GM21717 (cell line): ENCODE measurements around the gene EXOC6B.
"Not testable (repeated sequence)": the region's sequence is repeated elsewhere in the genome, so short reads cannot be mapped to it uniquely, and the experiment has no call there.

ENCODE experiments used
- ATAC-seq: cut with Tn5 transposase; IDR thresholded peaks from one replicate; pipeline ENCODE4 v1.9.1; 2021; ENCODE audit warnings: mild to moderate bottlenecking, moderate library complexity; ENCODE audit not compliant: unreplicated experiment

EXOC6B gene

DNA sequence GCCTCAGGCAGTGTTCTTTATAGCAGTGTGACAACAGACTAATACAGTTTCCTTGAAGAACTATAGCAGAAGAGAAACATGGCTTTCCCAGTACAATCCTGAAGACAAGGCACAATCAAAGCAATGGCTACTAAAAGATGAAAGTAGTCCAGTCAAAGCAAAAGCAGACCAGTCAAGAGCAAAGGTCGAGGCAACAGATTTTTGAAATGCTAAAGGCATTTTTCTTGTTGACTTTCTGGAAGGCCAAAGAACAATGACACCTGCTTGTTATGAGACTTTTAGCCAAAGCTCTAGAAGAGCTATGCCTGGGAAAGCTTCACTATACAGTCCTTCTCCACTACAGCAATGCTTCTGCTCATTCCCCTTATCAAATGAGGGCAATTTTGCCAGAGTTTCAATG lies 269.9 kb downstream of the EXOC6B start:
- no peak for ATAC-seq

DNA sequence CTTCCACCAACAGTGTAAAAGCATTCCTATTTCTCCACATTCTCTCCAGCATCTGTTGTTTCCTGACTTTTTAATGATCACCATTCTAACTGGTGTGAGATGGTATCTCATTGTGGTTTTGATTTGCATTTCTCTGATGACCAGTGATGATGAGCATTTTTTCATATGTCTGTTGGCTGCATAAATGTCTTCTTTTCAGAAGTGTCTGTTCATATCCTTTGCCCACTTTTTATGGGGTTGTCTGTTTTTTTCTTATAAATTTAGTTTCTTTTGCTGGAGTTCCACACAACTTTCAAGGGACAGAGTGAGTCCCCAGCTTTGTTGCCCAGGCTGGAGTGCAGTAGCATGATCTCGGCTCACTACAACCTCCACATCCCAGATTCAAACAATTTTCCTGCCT lies 270.5 kb downstream of the EXOC6B start:
- ATAC-seq = not testable (repeated sequence)

DNA sequence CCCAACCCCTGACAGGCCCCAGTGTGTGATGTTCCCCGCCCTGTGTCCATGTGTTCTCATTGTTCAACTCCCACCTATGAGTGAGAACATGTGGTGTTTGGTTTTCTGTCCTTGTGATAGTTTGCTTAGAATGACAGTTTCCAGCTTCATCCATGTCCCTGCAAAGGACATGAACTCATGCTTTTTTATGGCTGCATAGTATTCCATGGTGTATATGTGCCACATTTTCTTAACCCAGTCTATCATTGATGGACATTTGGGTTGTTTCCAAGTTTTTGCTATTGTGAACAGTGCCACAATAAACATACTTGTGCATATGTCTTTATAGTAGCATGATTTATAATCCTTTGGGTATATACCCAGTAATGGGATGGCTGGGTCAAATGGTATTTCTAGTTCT lies 270.9 kb downstream of the EXOC6B start:
- not testable (repeated sequence) for ATAC-seq

DNA sequence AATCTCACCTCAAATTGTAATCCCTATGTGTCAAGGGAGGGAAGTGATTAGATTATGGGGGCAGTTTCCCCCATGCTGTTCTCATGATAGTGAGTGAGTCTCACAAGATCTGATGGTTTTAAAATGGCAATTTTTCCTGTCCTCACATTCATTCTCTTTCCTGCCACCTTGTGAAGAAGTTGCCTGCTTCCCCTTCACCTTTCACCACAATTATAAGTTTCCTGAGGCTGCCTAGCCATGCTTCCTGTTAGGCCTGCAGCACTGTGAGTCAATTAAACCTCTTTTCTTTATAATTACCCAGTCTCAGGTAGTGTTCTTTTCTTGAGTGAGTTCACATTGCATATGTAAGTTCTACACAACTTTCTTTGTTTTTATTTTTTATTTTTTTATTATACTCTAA lies 271.5 kb downstream of the EXOC6B start:
- no peak for ATAC-seq

DNA sequence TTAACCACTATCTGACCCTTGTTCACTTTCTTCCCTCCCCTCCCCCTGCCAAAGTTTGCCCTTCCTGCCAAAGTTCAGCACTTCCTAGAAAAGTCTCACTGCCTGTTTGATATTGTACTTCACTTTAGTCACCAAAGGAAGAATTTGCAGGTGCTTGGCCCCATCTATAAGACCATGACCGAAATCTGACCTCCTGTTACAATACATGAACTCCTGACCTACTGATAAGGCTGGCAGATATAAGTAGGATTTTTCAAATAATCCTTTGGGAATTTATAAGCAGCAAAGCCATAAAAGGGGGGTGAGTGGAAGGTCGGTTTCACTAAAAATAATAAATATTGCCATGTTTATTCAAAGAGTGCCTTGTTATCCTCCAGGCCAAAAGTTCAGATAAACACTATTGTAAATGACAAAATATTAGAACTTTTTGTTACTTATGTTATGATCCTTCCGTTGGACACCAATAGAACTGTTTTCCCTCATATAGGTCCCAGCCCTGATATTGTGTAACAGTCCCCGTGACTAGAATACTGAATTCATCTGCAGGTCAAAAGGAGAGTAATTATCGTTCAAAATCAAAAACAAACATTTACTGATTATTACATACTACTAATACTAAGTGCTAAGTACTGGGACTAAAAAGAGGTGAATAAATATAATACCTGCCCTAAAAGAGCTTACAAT lies 277.6 kb downstream of the EXOC6B start:
- no peak for ATAC-seq

DNA sequence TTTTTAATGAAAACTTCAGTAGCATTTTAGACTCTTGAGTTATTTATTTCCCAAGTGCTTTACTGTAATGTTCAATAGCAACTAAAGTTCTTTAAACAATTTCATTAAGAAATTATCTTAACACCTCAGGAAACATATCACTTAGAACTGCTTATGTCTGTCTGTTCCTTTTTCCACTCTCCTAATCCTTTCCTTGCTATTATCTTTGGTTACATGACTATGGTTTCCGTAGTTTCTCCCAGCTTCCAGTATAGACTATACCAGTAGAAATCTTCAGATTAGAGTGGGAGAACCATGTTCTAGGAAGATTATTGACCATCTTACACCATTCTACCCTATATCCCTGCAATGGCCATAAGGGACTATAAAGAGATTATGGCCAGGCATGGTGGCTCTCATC lies 280.0 kb downstream of the EXOC6B start:
- no peak for ATAC-seq

DNA sequence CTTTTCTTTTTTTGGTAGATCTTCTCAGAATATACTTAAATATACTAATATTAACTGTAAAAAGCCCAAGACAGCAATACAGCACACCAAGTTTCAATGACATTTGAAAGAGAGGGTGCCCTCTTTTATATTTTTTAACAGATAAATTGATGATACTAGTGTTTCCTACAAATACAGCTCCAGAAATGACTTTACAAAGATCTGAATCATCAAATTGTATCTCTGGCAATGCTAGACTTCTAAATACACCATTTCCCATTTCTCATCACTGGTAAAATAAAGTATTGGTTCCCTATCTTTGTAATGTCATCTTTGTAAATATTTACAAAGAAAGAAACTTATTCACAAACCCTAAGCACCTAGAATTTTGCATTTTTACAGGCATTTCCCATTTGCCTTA lies 281.3 kb downstream of the EXOC6B start:
- ATAC-seq = no peak

DNA sequence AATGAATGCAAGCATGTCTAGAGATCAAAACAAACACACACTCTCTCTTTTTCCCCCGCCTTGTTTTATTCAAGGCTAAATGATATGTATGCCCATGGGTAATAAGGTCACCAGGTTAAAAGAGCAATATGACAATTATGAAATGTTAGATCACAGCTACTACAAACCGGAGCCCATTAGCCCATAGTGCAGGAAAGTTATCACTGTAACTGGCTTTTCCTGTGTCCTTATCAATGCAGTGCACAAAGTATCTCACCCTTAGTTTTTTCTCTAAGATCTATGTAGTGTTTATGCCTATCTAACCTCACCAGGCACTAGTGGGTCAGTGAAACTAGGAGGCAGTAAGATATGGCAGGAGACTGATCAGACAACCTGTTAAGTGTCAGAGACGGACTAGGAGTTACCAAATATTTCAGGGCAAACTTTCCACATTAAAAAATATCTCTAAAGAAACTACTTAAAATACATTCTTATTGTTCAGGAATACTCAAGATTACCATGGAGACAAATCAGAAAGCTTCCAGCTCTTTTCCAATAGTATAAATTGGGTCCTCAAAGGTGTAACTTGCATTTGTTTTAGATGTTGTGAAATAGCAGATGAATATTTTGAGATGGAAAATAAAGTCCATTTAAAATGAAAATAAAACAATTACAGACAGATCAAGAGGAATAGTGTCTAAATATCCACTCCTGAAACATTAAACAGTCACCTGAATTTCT lies 282.2 kb downstream of the EXOC6B start:
- no peak for ATAC-seq

DNA sequence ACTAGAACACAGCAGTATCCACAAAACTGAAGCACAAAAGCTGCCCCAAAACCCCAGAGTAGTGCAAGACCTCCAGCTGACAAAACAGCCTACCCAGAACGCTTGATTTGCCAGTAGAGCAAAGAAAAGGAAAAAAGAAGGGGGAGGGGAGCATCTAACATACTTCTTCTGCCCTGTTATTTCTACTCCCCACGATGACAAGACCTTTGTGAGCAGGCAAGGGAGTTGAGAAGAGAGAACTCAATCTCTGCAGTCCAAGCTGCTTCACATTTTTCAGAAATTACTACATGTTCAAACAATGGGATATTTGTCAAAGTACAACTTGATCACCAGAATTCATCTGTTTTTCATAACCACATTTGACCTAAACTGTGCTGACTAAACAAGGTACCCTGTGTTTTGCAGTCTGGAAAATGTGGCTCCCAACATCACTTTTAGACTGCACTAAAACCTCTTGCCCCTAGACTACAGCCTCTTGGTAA lies 286.7 kb downstream of the EXOC6B start:
- no peak for ATAC-seq

DNA sequence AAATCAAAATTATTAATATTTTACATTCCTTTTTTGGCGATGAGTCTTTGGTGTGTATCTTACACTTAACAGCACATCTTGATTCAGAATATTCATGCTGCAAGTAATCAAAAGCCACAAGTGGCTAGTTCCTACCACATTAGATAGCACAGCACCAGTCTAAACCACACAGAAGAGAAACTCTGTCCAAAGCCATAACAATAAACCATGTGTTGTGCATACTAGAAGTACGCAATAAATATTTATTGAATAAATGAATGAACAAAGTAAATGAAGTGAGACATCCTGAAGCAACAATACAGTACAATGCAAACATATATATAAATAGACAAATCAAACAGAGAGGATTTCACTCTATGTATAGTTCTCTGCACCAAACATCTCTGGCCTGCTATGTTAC lies 287.3 kb downstream of the EXOC6B start:
- no peak for ATAC-seq

DNA sequence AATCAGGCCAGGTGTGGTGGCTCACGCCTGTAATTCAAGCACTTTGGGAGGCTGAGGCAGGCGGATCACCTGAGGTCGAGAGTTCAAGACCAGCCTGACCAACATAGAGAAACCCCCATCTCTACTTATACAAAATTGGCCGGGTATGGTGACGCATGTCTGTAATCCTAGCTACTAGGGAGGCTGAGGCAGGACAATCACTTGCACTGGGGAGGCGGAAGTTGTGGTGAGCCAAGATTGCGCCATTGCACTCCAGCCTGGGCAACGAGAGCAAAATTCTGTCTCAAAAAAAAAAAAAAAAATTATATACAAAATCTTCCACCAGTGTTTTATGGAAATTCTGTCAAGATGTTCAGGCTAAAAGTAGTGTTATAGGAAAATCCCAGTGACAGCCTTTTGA lies 290.2 kb downstream of the EXOC6B start:
- not testable (repeated sequence) for ATAC-seq

DNA sequence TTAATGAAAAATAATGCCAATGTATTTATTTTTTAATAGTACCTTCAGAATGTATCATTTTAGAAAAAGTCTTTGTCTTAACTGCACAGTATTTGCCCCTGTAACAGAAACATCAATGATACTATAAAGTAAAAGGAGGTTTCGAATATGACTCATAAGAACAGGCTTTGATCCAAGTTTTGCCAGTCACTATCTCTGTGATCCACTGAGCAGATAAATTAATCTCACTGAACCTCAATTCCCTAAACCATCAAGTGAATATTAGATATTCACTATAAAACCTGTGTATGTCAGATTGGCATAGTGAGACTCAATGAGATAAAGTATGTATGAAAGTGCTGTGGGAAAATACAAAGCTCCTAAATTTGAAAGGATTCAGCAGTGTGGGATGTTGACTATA lies 292.1 kb downstream of the EXOC6B start:
- no peak for ATAC-seq

DNA sequence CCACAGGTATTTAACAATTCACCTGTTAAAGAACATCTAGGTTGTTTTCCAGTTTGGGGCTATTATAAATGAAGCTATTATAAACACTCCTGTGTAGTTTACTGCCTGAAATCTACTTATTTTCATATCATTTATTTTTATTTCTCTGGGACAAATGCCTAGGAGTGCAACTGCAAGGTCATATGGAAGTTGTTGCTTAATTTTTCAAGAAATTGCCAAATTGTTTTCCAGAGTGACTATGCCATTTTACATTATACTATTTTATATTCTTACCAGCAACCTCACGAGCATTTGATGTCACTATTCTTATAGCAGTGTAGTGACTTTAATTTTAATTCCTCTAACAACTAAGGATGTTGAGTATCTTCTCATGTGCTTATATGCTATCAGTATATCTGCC lies 298.4 kb downstream of the EXOC6B start:
- ATAC-seq = no peak

DNA sequence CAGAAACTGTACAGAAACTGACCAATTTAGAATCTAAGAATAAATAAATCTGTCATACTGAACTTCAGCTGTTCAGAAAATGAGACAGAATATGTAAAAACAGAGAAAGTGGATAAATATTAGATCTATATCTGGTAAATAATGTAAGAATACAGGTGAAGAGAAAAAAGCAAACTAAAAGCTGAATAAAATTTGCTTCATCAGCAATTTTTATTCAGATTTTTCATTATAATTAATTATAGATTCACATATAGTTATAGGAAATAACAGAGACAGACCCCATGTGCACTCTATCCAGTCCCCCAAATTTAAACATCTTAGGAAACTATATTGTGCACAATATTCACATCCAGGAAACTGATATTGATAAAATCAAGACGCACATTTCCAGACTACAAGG lies 299.2 kb downstream of the EXOC6B start:
- ATAC-seq = no peak

DNA sequence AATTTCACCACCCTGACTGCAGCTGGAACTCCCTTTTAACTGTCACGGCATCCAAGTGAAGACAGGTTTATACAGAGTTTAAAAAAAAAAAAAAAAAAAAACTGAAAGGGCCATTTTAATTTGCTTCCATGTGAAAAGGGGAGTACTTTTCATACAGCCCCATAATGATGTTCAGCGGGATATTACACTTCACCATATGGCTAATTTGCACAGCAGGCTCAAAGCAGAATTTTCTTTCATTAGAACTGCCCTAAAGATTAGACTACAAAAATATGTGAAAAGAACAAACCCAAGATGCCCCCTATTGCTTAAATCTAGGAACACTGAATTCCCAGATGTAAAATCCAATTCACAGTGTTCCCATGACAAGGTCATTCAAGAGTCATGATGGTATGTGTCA lies 301.8 kb downstream of the EXOC6B start:
- ATAC-seq = no peak

DNA sequence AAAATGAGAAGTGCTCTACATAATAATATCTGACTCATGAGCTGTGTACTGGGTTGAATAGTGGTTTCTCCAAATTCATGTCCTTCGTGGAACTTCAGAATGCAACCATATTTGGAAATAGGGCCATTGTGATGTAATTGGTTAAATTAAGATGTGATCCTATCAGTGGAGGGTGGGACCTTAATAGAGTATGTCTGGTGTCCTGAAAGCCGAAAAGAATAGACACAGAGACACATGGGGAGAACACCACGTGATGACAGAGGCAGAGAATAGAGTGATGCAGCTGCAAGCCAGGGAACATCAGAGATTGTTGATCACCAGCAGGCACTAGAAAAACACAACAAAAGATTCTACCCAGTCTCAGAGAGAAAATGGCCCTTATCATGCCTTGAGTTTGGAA lies 310.1 kb downstream of the EXOC6B start:
- no peak for ATAC-seq

DNA sequence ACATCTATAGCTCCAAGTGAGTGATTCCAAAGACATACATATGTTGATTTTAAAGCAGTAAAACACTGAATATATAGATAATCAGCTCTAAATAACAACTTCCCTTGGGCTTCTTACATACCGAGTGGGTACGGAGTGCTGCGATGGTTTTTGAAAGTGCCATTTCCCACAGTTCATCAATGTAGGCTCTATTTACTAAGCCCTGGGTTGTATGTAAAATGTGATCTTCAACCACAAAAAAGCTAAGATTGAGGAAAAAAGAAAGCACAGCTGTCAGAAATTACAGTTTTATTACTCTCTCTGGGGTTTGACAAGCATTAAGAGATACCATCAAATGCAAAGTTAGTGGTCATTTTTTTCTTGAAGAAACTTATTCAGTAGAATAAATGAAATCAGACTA lies 312.8 kb downstream of the EXOC6B start:
- no peak for ATAC-seq

DNA sequence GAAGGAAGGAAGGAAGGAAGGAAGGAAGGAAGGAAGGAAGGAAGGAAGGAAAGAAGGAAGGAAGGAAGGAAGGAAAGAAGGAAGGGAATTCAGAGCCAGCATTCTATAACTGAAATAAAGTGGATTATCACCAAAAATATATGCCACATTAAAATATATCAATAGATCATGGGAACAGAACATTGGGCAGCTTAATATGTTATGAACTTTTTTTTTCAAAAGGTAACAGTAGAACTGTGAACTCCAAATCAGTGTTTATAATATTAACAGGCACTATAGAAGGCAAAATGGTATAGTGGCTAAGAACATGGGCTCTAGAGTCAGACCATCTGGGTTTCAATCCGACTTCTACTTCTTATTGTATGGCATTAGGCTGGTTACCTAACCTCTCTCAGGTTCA lies 313.5 kb downstream of the EXOC6B start:
- ATAC-seq = no peak

DNA sequence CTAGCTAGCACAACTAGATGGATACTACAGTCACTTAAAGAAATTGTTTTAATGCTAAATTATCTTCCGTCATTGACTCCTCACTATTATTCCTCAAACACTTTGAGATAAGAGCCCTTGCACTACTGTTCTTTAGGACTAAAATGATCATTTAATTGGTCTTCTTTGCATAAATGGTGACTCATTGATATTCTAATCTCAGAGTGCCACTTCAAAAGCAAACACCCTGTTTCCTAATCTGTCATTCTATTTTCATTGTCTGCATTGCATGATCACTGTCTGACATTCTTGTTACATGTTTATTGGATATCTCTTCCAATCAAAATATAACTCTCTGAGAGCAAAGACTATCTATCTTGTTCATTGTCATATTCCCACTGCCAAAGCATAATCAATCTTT lies 313.9 kb downstream of the EXOC6B start:
- no peak for ATAC-seq

DNA sequence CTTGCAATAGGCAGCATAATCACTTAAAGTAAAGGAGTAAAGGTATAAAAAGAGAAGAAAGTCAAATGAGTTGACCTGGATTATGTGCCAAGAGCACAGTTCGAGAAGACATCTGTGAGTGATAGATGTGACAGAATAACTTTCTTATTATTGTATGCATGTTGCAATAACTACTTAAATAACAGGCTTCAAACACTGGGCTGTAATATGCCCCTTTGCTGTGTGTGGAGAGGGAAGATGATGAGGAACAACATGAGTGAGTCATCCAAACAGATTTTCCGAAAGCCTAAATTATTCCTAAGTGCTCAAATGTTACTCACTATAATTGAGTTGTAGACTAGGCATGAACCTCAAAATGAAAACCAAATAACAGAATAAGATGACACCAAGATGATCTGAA lies 328.1 kb downstream of the EXOC6B start:
- no peak for ATAC-seq

DNA sequence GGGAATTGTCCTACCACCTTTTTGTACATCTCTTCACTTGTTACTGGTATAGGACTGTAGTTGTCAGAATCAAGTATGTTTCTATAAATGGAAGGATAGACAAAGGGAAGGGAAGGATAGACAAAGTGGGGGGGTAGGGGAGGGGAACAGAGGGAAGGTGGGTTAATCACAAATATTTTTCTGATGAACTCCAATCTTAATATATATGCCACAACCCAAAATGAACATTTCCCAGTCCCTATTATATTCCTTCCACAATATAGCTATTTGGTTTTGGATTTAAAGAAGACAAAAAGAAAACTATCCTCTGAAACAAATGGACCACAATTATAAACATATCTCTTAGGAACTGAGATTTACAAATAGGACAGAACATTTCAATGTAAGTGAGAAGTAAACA lies 329.4 kb downstream of the EXOC6B start:
- no peak for ATAC-seq

DNA sequence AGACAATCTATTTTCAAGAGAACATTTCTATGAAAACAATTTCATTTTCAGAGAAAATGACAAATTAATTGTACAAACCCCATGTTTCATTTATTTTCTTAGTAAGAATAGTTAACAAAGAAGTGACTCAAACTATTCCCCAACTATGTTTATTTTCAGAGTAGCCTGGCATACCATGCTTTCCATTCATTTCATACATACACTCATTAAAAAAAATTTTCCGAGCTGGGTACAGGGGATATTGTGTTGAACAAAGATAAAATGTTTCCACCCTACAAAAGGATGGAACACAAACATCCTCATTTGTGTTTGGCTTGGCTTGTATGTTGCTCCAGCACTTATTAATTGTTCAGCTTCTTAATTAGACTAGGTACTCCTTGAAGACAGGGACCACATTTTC lies 331.4 kb downstream of the EXOC6B start:
- ATAC-seq = no peak

DNA sequence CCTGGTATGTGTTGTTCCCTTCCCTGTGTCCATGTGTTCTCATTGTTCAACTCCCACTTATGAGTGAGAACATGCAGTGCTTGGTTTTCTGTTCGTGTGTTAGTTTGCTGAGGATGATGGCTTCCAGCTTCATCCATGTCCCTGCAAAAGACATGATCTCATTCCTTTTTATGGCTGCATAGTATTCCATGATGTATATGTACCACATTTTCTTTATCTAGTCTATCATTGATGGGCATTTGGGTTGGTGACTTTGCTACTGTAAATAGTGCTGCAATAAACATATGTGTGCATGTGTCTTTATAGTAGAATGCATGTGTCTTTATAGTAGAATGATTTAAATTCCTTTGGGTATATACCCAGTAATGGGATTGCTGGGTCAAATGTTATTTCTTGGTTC lies 341.2 kb downstream of the EXOC6B start:
- ATAC-seq = not testable (repeated sequence)
